Activated B cell treated with CpG ODN at 0.5 μM for 24 hours (primary cell): ENCODE data around the gene OLFML2B. TPM values are rescaled to one million over a fixed set of nuclear protein-coding genes. Genes with fewer than 3 reads are reported as not detected.
A peak's percentile ranks its signal among the peaks of the same experiment; 100 is the strongest.
"Not testable (repeated sequence)": the region's sequence is repeated elsewhere in the genome, so short reads cannot be mapped to it uniquely, and the experiment has no call there.

Experiments used
- ATAC-seq: fragments of 200-7000 bp; cut with Tn5 transposase; one replicate; pipeline ENCODE4 v1.10.0; 2021; ENCODE audit warnings: low read depth, mild to moderate bottlenecking, moderate library complexity
- CTCF ChIA-PET: fragments of 350-600 bp; sonication (Branson Sonifier 250); formaldehyde crosslinking; loops from one replicate; lab custom pipeline; 2021; ENCODE audit warnings: antibody characterized with exemption; lab: Charles Lee
- POLR2A ChIA-PET: fragments of 350-600 bp; sonication (Branson Sonifier 250); formaldehyde crosslinking; loops from one replicate; lab custom pipeline; 2021; ENCODE audit warnings: antibody characterized with exemption; lab: Charles Lee
- DNase-seq: peaks from one replicate; pipeline ENCODE4 v3.0.0; 2022
- H3K27ac Mint-ChIP-seq: one replicate; pipeline ENCODE4 v1.8.0; 2020; ENCODE audit warnings: mixed read lengths
- H3K27me3 Mint-ChIP-seq: one replicate; pipeline ENCODE4 v1.8.0; 2021; ENCODE audit warnings: mixed read lengths
- H3K36me3 Mint-ChIP-seq: one replicate; pipeline ENCODE4 v1.8.0; 2021; ENCODE audit warnings: low read depth, mixed read lengths
- H3K4me1 Mint-ChIP-seq: one replicate; pipeline ENCODE4 v1.8.0; 2021; ENCODE audit warnings: mixed read lengths
- H3K4me3 Mint-ChIP-seq: one replicate; pipeline ENCODE4 v1.8.0; 2020; ENCODE audit warnings: mild to moderate bottlenecking, mixed read lengths
- H3K9me3 Mint-ChIP-seq: one replicate; pipeline ENCODE4 v1.8.0; 2020; ENCODE audit warnings: mixed read lengths
- CTCF ChIP-seq: fragments of 200-600 bp; IDR thresholded peaks from one replicate; pipeline ENCODE4 v1.8.0; 2022; ENCODE audit warnings: antibody characterized with exemption, mild to moderate bottlenecking
- intact Hi-C: fragments of 100-400 bp; cut with micrococcal nuclease; formaldehyde crosslinking; loops from one replicate; pipeline ENCODE4 v1.15.1; 2024
- total RNA-seq: library from RNA; stranded (reverse); gene quantifications from 2 replicates; pipeline ENCODE4 v1.2.3, GENCODE V29; 2022

The OLFML2B gene
- total RNA-seq, 1 donor from 2014 or later, result not detected

- ATAC-seq (peak; percentile 100), DNase-seq (peak; percentile 68)
- H3K27me3 Mint-ChIP-seq, result peaks cover 52% of the 10 kb centered on the region
- H3K27ac Mint-ChIP-seq, result no peak within 1 kb of the TSS
- ChIA-PET POLR2A (no interaction called here), CTCF (interaction anchor here (0.9 kb wide), 1 partner anchor 13 kb away, joined by 3 read pairs; no protein-coding TSS in a partner anchor)
- H3K9me3 Mint-ChIP-seq, result no peaks in the 10 kb centered on the region
- TF ChIP-seq CTCF, result no peak
- intact Hi-C loops, result no loop called here
- no peaks in the 10 kb centered on the region for H3K36me3 Mint-ChIP-seq
- H3K4me3 Mint-ChIP-seq, result peak within 1 kb of the TSS; percentile 83
- peaks cover 9% of the 10 kb centered on the region for H3K4me1 Mint-ChIP-seq
Measured at GRCh38 chr1:162069334-162070093, 45.8 kb upstream of the OLFML2B start, which contains the start of gene NOS1AP. TSS of gene NOS1AP (plus strand) at chr1:162069691. CDS start at chr1:162070178, 487 bp downstream.

GRCh38 chr1:162068301-162068700, 44.6 kb upstream of the OLFML2B start:
- Mint-ChIP-seq H3K4me1 (peaks cover 9% of the 10 kb centered on the region), H3K27ac (no peak overlapping the region), H3K4me3 (no peak overlapping the region), H3K9me3 (no peaks in the 10 kb centered on the region), H3K36me3 (no peaks in the 10 kb centered on the region), H3K27me3 (peaks cover 50% of the 10 kb centered on the region)
- no peak for TF ChIP-seq CTCF
- ChIA-PET POLR2A (no interaction called here), CTCF (no interaction called here)
- ATAC-seq (no peak), DNase-seq (no peak)
- intact Hi-C loops, result no loop called here

- TF ChIP-seq CTCF, result no peak
- intact Hi-C loops, result no loop called here
- CTCF ChIA-PET, result no interaction called here
- Mint-ChIP-seq H3K9me3 (no peaks in the 10 kb centered on the region), H3K27ac (no peak overlapping the region), H3K4me3 (no peak overlapping the region), H3K4me1 (peaks cover 9% of the 10 kb centered on the region), H3K36me3 (no peaks in the 10 kb centered on the region), H3K27me3 (peaks cover 54% of the 10 kb centered on the region)
- DNase-seq, result no peak
- ATAC-seq, result no peak
- POLR2A ChIA-PET, result no interaction called here
Measured at GRCh38 chr1:162067466-162067865, 43.8 kb upstream of the OLFML2B start.

- intact Hi-C loops, result not testable (repeated sequence)
Measured at GRCh38 chr1:162066836-162067235, 43.2 kb upstream of the OLFML2B start.

GRCh38 chr1:162065016-162065415, 41.3 kb upstream of the OLFML2B start:
- H3K36me3 Mint-ChIP-seq, result no peaks in the 10 kb centered on the region
- no peak for TF ChIP-seq CTCF
- H3K4me1 Mint-ChIP-seq, result peaks cover 5% of the 10 kb centered on the region
- no peaks in the 10 kb centered on the region for H3K9me3 Mint-ChIP-seq
- ChIA-PET CTCF (no interaction called here), POLR2A (no interaction called here)
- ATAC-seq, result no peak
- peaks cover 46% of the 10 kb centered on the region for H3K27me3 Mint-ChIP-seq
- no peak overlapping the region for H3K27ac Mint-ChIP-seq
- DNase-seq, result no peak
- no peak overlapping the region for H3K4me3 Mint-ChIP-seq
- intact Hi-C loops, result no loop called here

More at GRCh38 chr1:162066836-162067235, 43.2 kb upstream of the OLFML2B start:
- peaks cover 55% of the 10 kb centered on the region for H3K27me3 Mint-ChIP-seq
- ATAC-seq, H3K9me3 Mint-ChIP-seq, POLR2A ChIA-PET, H3K27ac Mint-ChIP-seq, DNase-seq, H3K4me3 Mint-ChIP-seq, CTCF ChIA-PET, H3K4me1 Mint-ChIP-seq, H3K36me3 Mint-ChIP-seq: not testable (repeated sequence)
